ENCODE data around the gene CHI3L2. TPM values are rescaled to one million over a fixed set of nuclear protein-coding genes. Genes with fewer than 3 reads are reported as not detected.

Gene CHI3L2, protein sequence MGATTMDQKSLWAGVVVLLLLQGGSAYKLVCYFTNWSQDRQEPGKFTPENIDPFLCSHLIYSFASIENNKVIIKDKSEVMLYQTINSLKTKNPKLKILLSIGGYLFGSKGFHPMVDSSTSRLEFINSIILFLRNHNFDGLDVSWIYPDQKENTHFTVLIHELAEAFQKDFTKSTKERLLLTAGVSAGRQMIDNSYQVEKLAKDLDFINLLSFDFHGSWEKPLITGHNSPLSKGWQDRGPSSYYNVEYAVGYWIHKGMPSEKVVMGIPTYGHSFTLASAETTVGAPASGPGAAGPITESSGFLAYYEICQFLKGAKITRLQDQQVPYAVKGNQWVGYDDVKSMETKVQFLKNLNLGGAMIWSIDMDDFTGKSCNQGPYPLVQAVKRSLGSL
- 100 to 1,000 TPM in 4 of 6 donors, 10 to 100 TPM in 2; 42.6 to 239 (median 159) TPM for polyA plus RNA-seq (ENCODE audit: low read depth in 6 of 6)

- H3K4me3 Mint-ChIP-seq, result peak within 1 kb of the TSS in 5 of 8 donors; percentile 3 to 59 (median 48)
- DNase-seq (no peak), ATAC-seq (ENCODE audit: low read depth in 2 of 2) (no peak)
- H3K27me3 Mint-ChIP-seq, result no peaks in the 10 kb centered on the region
- peaks cover 61 to 90% (median 75%) of the 10 kb centered on the region in 3 donors for H3K4me1 Mint-ChIP-seq
- H3K27ac Mint-ChIP-seq, result peak within 1 kb of the TSS in 5 of 6 donors; percentile 6 to 88 (median 33)
- H3K9me3 Mint-ChIP-seq, result peaks cover 0 to 5% (median 1%) of the 10 kb centered on the region in 7 donors
- peaks cover 0 to 5% of the 10 kb centered on the region in 2 donors for H3K36me3 Mint-ChIP-seq
Measured at GRCh38 chr1:111227434-111227833, at the start of gene CHI3L2. Gene CHI3L2, plus strand, starts transcription at chr1:111227713. Its CDS starts 17 bp downstream, at chr1:111227730.

GRCh38 chr1:111179968-111180533, 47.5 kb upstream of the CHI3L2 start:
- peaks cover 48 to 62% (median 53%) of the 10 kb centered on the region in 3 donors for H3K4me1 Mint-ChIP-seq
- H3K9me3 Mint-ChIP-seq, result no peaks in the 10 kb centered on the region
- no peak for ATAC-seq (ENCODE audit: low read depth in 2 of 2)
- H3K4me3 Mint-ChIP-seq, result no peak overlapping the region
- peak overlapping the region; percentile 33 to 92 (median 82) for H3K27ac Mint-ChIP-seq
- no peaks in the 10 kb centered on the region for H3K27me3 Mint-ChIP-seq
- H3K36me3 Mint-ChIP-seq, result peaks cover 18 to 33% of the 10 kb centered on the region in 2 donors
- no peak for DNase-seq

- Mint-ChIP-seq H3K36me3 (peaks cover 11 to 44% of the 10 kb centered on the region in 2 donors), H3K4me3 (no peak overlapping the region), H3K9me3 (no peaks in the 10 kb centered on the region), H3K27me3 (no peaks in the 10 kb centered on the region), H3K27ac (peak overlapping the region in 2 of 6 donors; percentile 63 to 75), H3K4me1 (peaks cover 45 to 52% (median 48%) of the 10 kb centered on the region in 3 donors)
- ATAC-seq (ENCODE audit: low read depth in 2 of 2), result no peak
- no peak for DNase-seq
Measured at GRCh38 chr1:111182052-111182451, 45.5 kb upstream of the CHI3L2 start.

DNA sequence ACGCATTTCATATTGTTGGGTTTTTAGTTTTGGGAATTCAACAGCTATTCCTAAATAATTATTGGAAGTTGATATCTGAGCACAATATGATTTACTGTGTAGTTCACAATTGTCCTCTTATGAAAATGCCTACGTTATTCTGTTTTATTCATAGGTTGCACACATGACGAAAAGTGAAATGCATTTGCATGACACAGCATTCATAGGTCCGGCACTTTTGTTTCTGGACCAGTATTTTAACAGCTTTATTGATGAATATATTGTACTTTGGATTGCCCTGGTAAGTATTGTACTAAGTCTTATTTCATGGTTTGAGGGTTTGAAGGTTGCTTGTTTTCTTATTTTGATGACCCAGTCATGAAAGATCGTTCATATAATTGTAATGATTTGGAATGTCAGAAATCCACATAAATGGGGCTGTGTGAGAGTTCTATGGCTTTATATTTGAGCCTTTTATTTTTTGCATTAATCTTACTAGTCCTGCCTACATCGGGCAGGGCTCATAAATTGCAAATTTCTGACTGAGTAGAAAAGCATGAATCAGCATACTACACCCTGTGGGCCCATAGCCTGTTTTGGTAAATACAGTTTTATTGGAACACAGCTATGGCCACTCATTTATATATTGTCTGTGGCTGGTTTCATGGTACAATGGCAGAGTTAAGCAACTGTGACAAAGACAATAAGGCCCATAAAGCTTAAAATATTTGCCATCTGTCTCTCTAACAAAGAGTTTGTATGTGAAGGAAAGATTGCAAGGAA, 44.0 kb upstream of the CHI3L2 start:
- no peak for DNase-seq
- no peaks in the 10 kb centered on the region for H3K27me3 Mint-ChIP-seq
- no peak overlapping the region for H3K4me3 Mint-ChIP-seq
- H3K9me3 Mint-ChIP-seq, result no peaks in the 10 kb centered on the region
- ATAC-seq (ENCODE audit: low read depth in 2 of 2), result no peak
- peaks cover 19 to 57% of the 10 kb centered on the region in 2 donors for H3K36me3 Mint-ChIP-seq
- H3K27ac Mint-ChIP-seq, result peak overlapping the region in 3 of 6 donors; percentile 16 to 75 (median 32)
- peaks cover 39 to 51% (median 49%) of the 10 kb centered on the region in 3 donors for H3K4me1 Mint-ChIP-seq

- H3K4me3 Mint-ChIP-seq, result no peak overlapping the region
- H3K27ac Mint-ChIP-seq, result peak overlapping the region in 3 of 6 donors; percentile 0 to 75 (median 30)
- H3K27me3 Mint-ChIP-seq, result no peaks in the 10 kb centered on the region
- H3K36me3 Mint-ChIP-seq, result peaks cover 26 to 56% of the 10 kb centered on the region in 2 donors
- DNase-seq, result no peak
- H3K4me1 Mint-ChIP-seq, result peaks cover 46 to 53% (median 52%) of the 10 kb centered on the region in 3 donors
- H3K9me3 Mint-ChIP-seq, result no peaks in the 10 kb centered on the region
- no peak for ATAC-seq (ENCODE audit: low read depth in 2 of 2)
Measured at GRCh38 chr1:111184663-111185062, 42.9 kb upstream of the CHI3L2 start.

DNA sequence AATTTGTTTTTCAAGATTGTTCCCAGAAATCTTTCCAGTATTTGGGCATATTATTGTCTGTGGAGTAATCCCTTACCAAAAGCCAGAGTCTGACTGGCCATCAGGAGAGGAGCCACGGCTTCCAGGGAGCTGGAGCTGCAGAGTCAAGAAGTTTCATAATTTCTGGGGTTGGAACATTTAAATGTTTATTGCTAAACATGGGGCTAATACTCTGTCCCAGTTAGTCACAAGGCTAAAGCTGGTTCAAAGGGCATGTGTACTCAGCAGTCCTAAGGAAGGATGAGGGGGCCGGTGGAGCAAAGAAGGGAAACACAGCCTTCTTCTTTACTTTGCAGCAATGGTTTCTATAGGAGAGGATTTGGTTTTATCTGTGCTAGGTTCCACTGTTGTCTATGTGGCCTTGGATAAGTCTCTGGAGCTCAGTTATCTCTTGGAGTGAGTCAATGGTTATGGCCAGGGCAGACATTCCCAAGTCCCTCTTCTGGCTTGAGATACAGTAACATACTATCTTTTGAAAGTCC, 36.5 kb upstream of the CHI3L2 start:
- peaks cover 0 to 2% (median 0%) of the 10 kb centered on the region in 7 donors for H3K9me3 Mint-ChIP-seq
- no peaks in the 10 kb centered on the region for H3K27me3 Mint-ChIP-seq
- DNase-seq (no peak), ATAC-seq (ENCODE audit: low read depth in 2 of 2) (no peak)
- peaks cover 58 to 70% (median 70%) of the 10 kb centered on the region in 3 donors for H3K4me1 Mint-ChIP-seq
- H3K36me3 Mint-ChIP-seq, result peaks cover 60 to 65% of the 10 kb centered on the region in 2 donors
- peak overlapping the region in 1 of 8 donors; percentile 14 for H3K4me3 Mint-ChIP-seq
- H3K27ac Mint-ChIP-seq, result peak overlapping the region; percentile 50 to 84 (median 76)

DNA sequence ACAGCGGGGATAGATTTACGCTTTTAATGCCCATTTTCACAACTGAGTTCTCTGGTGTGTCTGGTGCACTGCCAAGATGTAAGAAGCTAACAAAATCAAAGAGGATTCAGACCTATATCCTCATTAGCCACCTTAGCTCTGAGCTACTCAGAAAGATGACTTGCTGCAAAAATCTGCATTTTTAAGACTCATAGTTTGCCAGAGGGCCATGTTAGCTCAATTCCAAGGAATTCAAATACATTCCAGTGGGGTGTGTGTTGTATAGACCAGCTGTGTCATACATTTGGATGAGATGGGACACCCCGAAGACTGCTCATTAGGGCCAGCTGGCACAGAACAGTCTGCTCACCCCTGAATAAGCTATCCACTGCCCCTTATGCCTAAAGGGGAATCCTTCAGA, 36.0 kb upstream of the CHI3L2 start:
- Mint-ChIP-seq H3K4me1 (peaks cover 63 to 75% (median 72%) of the 10 kb centered on the region in 3 donors), H3K36me3 (peaks cover 65 to 70% of the 10 kb centered on the region in 2 donors), H3K27ac (peak overlapping the region in 4 of 6 donors; percentile 69 to 95 (median 84)), H3K4me3 (no peak overlapping the region), H3K27me3 (no peaks in the 10 kb centered on the region), H3K9me3 (peaks cover 0 to 2% (median 0%) of the 10 kb centered on the region in 7 donors)
- ATAC-seq (ENCODE audit: low read depth in 2 of 2) (no peak), DNase-seq (no peak)

DNA sequence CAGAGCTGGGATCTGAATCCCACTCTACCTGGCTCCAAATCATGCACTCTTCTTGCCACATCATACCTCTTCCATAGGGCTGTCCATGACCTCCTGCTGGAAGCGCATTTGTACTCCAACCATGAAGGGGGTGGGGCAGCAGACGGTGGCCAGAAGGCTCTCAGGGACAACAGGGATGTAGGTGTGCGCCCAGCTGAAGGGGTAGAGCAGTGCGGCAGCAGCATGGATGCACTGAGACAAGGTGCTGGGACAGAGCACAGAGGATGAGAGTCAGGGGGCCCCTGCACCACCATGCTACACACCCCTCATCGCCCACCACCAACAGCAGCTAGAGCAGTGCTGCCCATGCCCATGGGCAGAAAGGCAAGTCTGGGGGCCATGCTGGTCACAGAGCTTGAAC, 35.4 kb upstream of the CHI3L2 start:
- DNase-seq (no peak), ATAC-seq (ENCODE audit: low read depth in 2 of 2) (no peak)
- H3K4me1 Mint-ChIP-seq, result peaks cover 63 to 81% (median 77%) of the 10 kb centered on the region in 3 donors
- H3K27me3 Mint-ChIP-seq, result no peaks in the 10 kb centered on the region
- peaks cover 65 to 72% of the 10 kb centered on the region in 2 donors for H3K36me3 Mint-ChIP-seq
- peaks cover 0 to 2% (median 0%) of the 10 kb centered on the region in 7 donors for H3K9me3 Mint-ChIP-seq
- H3K27ac Mint-ChIP-seq, result peak overlapping the region; percentile 69 to 98 (median 92)
- peak overlapping the region in 5 of 8 donors; percentile 22 to 71 (median 36) for H3K4me3 Mint-ChIP-seq

DNA sequence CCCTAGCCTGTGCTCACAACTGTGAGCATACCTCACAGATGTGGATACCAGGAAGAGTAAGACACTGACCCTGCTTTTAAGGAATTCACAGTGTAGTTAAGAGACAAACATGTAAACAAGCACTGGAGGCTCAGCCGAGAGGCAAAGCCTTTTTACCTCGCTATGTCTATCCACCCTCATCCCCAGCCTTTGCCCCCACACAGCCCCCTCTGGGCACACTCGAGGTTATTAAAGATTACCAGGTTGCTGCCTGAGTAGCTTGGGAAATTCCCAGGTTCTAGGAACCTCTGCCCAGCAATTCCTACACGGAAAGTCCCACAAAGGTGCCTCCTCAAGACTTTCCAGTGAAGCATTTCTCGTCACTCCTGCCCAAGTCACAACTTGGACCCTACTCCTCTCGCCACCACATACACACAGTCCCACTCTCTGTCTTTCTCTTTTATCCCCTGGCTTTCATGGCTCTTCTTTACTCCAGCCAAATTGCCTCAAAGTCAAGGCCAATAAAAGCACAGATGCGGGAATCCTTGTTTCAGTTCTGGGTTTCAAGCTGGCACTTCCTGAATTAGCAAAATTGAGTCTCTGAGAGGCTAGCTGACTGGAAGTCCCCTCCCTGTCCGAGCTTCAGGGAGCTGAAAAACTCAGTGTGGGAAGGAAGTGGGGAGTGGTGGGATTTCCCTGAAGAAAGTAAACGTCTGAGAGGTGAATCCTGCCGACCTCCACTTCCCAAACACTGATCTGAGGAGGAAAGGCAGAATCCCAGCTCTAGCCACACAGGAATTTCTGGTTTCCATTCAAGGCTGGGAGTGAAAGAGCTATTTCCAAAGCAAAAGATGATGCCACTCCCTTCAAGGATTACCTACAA, 34.6 kb upstream of the CHI3L2 start:
- Mint-ChIP-seq H3K27me3 (no peaks in the 10 kb centered on the region), H3K4me3 (peak overlapping the region in 5 of 8 donors; percentile 36 to 75 (median 68)), H3K4me1 (peaks cover 71 to 89% (median 85%) of the 10 kb centered on the region in 3 donors), H3K9me3 (peaks cover 0 to 2% (median 0%) of the 10 kb centered on the region in 7 donors), H3K36me3 (peaks cover 63 to 75% of the 10 kb centered on the region in 2 donors), H3K27ac (peak overlapping the region; percentile 43 to 98 (median 90))
- peak; percentile 90 to 91 for ATAC-seq (ENCODE audit: low read depth in 2 of 2)
- peak; percentile 45 for DNase-seq

DNA sequence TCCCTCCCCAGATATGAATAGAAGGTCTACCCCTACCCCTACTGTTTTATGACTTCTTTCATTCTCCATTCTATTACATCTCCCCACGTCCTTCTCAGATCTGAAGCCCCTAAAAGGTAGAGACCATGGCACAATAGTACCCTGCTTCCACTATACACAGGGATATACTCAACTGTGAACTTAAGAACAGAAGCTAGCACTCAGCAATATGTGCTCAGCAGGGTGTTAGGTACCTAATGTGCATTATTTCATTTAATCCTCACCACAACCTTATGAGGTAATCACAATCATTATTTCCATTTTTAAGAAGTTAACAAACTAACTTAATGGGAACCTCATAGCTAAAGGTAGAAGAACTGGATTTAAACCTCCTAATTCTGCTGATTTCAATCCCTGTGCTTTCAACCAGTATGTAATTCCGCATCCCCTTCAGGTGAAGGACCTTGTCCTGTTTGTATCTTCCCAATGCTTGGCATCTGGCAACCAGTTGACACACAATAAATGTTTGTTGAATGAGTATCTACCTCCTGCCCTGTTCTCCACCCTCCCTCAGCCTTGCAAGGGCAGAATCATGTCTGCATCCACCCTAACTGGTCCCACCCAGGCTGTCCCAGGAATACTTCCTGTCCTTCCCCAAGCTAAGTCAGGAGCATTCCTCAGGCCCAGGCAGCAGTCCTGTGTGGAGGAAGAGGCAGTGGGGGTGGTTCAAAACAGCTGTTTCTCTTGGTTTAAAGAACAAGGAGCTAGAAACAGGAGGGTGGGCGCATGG, 33.6 kb upstream of the CHI3L2 start:
- ATAC-seq (ENCODE audit: low read depth in 2 of 2) (no peak), DNase-seq (no peak)
- peak overlapping the region in 6 of 8 donors; percentile 17 to 75 (median 54) for H3K4me3 Mint-ChIP-seq
- peaks cover 55 to 67% of the 10 kb centered on the region in 2 donors for H3K36me3 Mint-ChIP-seq
- H3K27ac Mint-ChIP-seq, result peak overlapping the region; percentile 16 to 98 (median 90)
- peaks cover 66 to 93% (median 90%) of the 10 kb centered on the region in 3 donors for H3K4me1 Mint-ChIP-seq
- H3K27me3 Mint-ChIP-seq, result no peaks in the 10 kb centered on the region
- peaks cover 0 to 2% (median 0%) of the 10 kb centered on the region in 7 donors for H3K9me3 Mint-ChIP-seq

DNA sequence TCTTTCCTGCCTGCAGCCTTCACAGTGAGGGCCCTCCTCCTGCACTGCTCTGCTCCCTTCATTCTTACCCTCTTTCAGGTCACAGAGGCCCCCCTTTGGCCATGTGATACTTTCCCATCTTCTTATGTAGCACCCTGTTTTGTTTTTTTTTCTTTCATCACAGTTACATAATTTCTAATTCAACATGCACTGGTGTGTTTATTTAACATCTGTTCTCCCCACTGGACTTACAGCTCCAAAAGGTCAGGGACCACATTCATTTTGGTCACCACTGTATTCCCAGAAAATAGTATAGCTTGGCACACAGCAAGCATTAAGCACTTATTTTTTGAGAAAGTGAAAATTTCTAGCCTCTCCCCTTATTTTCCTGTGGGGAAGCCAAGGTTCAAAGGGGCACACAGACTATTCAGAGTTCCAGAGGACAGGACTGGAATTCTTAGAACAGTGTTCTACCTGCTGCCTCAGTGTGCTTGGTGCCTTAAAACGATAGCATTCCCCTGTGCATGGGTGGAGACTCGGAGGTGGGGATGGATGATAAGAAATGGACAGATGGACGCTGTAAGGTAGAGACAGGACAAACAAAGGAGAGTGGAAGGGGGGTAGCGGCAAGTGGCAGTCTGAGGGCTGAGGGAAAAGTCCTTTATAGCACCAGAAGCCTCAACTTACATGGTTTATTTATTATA, 32.4 kb upstream of the CHI3L2 start:
- Mint-ChIP-seq H3K36me3 (peaks cover 52 to 60% of the 10 kb centered on the region in 2 donors), H3K4me1 (peaks cover 66 to 99% (median 95%) of the 10 kb centered on the region in 3 donors), H3K4me3 (peak overlapping the region in 4 of 8 donors; percentile 7 to 65 (median 50)), H3K27ac (peak overlapping the region in 5 of 6 donors; percentile 12 to 94 (median 80)), H3K9me3 (peaks cover 0 to 2% (median 0%) of the 10 kb centered on the region in 7 donors), H3K27me3 (no peaks in the 10 kb centered on the region)
- ATAC-seq (ENCODE audit: low read depth in 2 of 2), result no peak
- no peak for DNase-seq
